Spleen (tissue), 7 donors: Measurements from ENCODE around the gene GMPS.

Source experiments
- CTCF ChIP-seq, 11 experiments: fragments of 200-600 bp in 7 of 11; fragments of 450-650 bp in 4 of 11; sonication (generic) in 4 of 11; IDR thresholded peaks in 8 of 11; conservative IDR thresholded peaks in 3 of 11; 1 replicate in 7 of 11; 2 replicates in 4 of 11; pipeline versions ENCODE4 v1.4.0 to v1.8.0; 2016 to 2021; ENCODE audit warnings: antibody characterized with exemption in 11 of 11, inconsistent platforms in 4 of 11, mild to moderate bottlenecking in 1 of 11
- POLR2A ChIP-seq, 3 donors: fragments of 450-650 bp; IDR thresholded peaks; one replicate each; pipeline ENCODE4 v1.5.1; 2017; ENCODE audit warnings: antibody characterized with exemption in 3 of 3, mild to moderate bottlenecking in 1 of 3
- donor health status: DM: no; HTN: no; CAD: no; lungs with moderate emphysema.
- donor health status: DM: no; HTN: no; CAD: no.
- donor health status: DM: no; HTN: no; CAD: no.

GRCh38 chr3:155919728-155920127, 49.3 kb downstream of the GMPS start:
- TF ChIP-seq CTCF (IDR thresholded peaks at IDR 0.05 in 8 of 11, conservative IDR thresholded peaks at IDR 0.05 in 3 of 11) (no peak), POLR2A (IDR thresholded peaks at IDR 0.05) (no peak)
